SK-N-SH treated with all-trans-retinoic acid at 6 μM for 48 hours (cell line): ENCODE data around the gene NOL3.
A peak's percentile ranks its signal among the peaks of the same experiment; 100 is the strongest.
"Not testable (repeated sequence)": the region's sequence is repeated elsewhere in the genome, so short reads cannot be mapped to it uniquely, and the experiment has no call there.

Source experiments
- ATAC-seq: fragments of 200-7000 bp; cut with Tn5 transposase; 3 replicates; pipeline ENCODE4 v1.9.1; 2020; ENCODE audit warnings: mild to moderate bottlenecking, moderate library complexity
- ARNTL ChIP-seq: fragments of 450-650 bp; formaldehyde crosslinking; IDR thresholded peaks from 2 replicates; pipeline ENCODE4 v1.5.0; 2020; ENCODE audit warnings: low read depth, mild to moderate bottlenecking, moderate library complexity, borderline replicate concordance
- BACH2 ChIP-seq: fragments of 250-450 bp; sonication (Bioruptor Pico); IDR thresholded peaks from 2 replicates; pipeline ENCODE4 v1.9.0; 2021; ENCODE audit warnings: mild to moderate bottlenecking, borderline replicate concordance
- CSDC2 ChIP-seq: fragments of 250-450 bp; sonication (Bioruptor Pico); IDR thresholded peaks from 2 replicates; pipeline ENCODE4 v1.5.0; 2020; ENCODE audit warnings: mild to moderate bottlenecking, moderate library complexity
- ESRRG ChIP-seq: fragments of 250-450 bp; sonication (Bioruptor Pico); IDR thresholded peaks from 2 replicates; pipeline ENCODE4 v1.6.1; 2021; ENCODE audit warnings: mild to moderate bottlenecking
- GLIS3 ChIP-seq: fragments of 250-450 bp; sonication (Bioruptor Pico); IDR thresholded peaks from 2 replicates; pipeline ENCODE4 v1.5.0; 2020; ENCODE audit warnings: mild to moderate bottlenecking, moderate library complexity
- ISL1 ChIP-seq: fragments of 250-450 bp; sonication (Bioruptor Pico); IDR thresholded peaks from 2 replicates; pipeline ENCODE4 v2.1.2; 2022; ENCODE audit warnings: mild to moderate bottlenecking, moderate library complexity
- OSR1 ChIP-seq: fragments of 250-450 bp; sonication (Bioruptor Pico); IDR thresholded peaks from 2 replicates; pipeline ENCODE4 v1.8.0; 2022; ENCODE audit warnings: moderate library complexity, mild to moderate bottlenecking, inconsistent platforms
- PPARA ChIP-seq: fragments of 250-450 bp; sonication (Bioruptor Pico); IDR thresholded peaks from 2 replicates; pipeline ENCODE4 v1.5.0; 2020; ENCODE audit warnings: mild to moderate bottlenecking, borderline replicate concordance
- RARB ChIP-seq: fragments of 250-450 bp; sonication (Bioruptor Pico); IDR thresholded peaks from 2 replicates; pipeline ENCODE4 v1.8.0; 2021; ENCODE audit warnings: mild to moderate bottlenecking, moderate library complexity
- SNAI2 ChIP-seq: fragments of 250-450 bp; sonication (Bioruptor Pico); IDR thresholded peaks from 2 replicates; pipeline ENCODE4 v1.5.0; 2020; ENCODE audit warnings: mild to moderate bottlenecking, moderate library complexity
- TCF4 ChIP-seq: fragments of 250-450 bp; sonication (Bioruptor Pico); IDR thresholded peaks from 2 replicates; pipeline ENCODE4 v1.8.0; 2021; ENCODE audit warnings: mild to moderate bottlenecking, moderate library complexity, borderline replicate concordance
- TOX ChIP-seq: fragments of 250-450 bp; sonication (Bioruptor Pico); IDR thresholded peaks from 2 replicates; pipeline ENCODE4 v1.8.0; 2021; ENCODE audit warnings: mild to moderate bottlenecking, moderate library complexity, borderline replicate concordance
- ZC3H10 ChIP-seq: fragments of 250-450 bp; sonication (Bioruptor Pico); IDR thresholded peaks from 2 replicates; pipeline ENCODE4 v1.5.1; 2021; ENCODE audit warnings: mild to moderate bottlenecking, moderate library complexity
- ZFP3 ChIP-seq: fragments of 250-450 bp; sonication (Bioruptor Pico); IDR thresholded peaks from 2 replicates; pipeline ENCODE4 v1.5.0; 2020; ENCODE audit warnings: mild to moderate bottlenecking, moderate library complexity
- ZFP30 ChIP-seq: fragments of 450-650 bp; formaldehyde crosslinking; IDR thresholded peaks from 2 replicates; pipeline ENCODE4 v1.5.0; 2022; ENCODE audit warnings: mild to moderate bottlenecking, moderate library complexity
- ZNF565 ChIP-seq: fragments of 450-650 bp; formaldehyde crosslinking; conservative IDR thresholded peaks from 2 replicates; pipeline ENCODE4 v1.5.0; 2020; ENCODE audit warnings: low read depth, mild to moderate bottlenecking, moderate library complexity
- ZNF70 ChIP-seq: fragments of 450-650 bp; formaldehyde crosslinking; IDR thresholded peaks from 2 replicates; pipeline ENCODE4 v1.5.0; 2020; ENCODE audit warnings: mild to moderate bottlenecking, moderate library complexity
- ZNF8 ChIP-seq: fragments of 450-650 bp; formaldehyde crosslinking; IDR thresholded peaks from 2 replicates; pipeline ENCODE4 v1.5.0; 2020; ENCODE audit warnings: mild to moderate bottlenecking, moderate library complexity
- TF ChIP-seq, protein P1 (sequence below): fragments of 250-450 bp; sonication (Bioruptor Pico); IDR thresholded peaks from 2 replicates; pipeline ENCODE4 v1.8.0; 2020; ENCODE audit warnings: mild to moderate bottlenecking, moderate library complexity, borderline replicate concordance
- TF ChIP-seq, protein P2 (sequence below): fragments of 250-450 bp; sonication (Bioruptor Pico); IDR thresholded peaks from 2 replicates; pipeline ENCODE4 v1.8.0; 2021; ENCODE audit warnings: low read depth, mild to moderate bottlenecking, moderate library complexity, borderline replicate concordance
- TF ChIP-seq, protein P3 (sequence below): fragments of 250-450 bp; sonication (Bioruptor Pico); IDR thresholded peaks from 2 replicates; pipeline ENCODE4 v1.5.0; 2020; ENCODE audit warnings: mild to moderate bottlenecking, moderate library complexity

The NOL3 gene

DNA sequence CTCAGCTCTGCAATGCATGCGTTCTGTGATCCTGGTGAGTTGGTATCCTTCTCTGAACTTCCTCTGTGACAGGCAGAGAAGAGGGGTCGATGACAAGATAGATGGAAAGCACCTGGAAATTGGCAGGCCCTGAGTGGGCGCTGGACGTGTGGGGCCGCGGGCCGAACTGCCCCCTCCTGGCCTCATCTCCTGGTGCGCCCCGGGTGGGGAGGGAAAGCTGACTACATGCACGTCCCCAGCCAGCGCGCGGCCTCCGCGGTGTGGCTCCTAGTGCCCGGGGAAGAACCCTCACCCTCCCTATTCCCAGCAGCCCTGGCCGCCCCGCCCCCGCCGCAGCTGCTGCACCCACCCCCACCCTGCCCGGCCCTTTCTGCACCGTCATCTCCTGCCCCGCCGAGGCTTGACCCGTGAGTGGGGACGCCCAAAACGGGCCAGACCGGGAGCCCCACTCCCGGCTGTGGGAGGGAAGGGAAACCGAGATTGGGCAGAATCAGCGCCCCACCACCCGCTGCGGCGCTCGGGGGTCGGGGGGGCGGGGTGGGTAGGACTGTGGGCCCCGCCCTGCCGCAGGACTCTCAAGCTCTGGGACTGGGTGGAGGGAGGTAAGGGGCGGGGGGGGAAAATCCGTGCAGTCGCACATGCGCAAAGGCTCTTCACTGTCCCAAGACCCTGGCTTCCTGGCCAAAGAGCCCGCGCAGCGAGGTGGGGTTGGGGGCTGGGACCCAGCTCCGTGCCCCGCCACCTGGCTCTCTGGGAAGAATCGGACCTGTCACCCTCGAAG lies at the start of gene NOL3:
Gene NOL3, plus strand, starts transcription at position 371 of the 781 bp plus-strand sequence.
- peak; percentile 55 for ATAC-seq

DNA sequence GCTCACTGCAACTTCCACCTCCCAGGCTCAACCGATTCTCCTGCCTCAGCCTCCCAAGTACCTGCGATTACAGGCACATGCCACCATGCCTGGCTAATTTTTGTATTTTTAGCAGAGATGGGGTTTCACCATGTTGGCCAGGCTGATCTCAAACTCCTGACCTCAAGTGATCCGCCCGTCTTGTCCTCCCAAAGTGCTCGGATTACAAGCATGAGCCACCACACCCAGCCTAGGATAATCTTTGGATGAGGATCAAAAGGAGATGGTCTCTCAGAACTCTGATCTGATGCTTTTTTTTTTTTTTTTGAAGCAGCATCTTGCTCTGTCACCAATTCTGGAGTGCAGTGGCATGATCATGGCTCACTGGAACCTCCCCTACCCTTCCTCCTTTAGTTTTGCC lies 47.5 kb upstream of the NOL3 start:
- ATAC-seq: not testable (repeated sequence)

More for the DNA sequence above, at the start of gene NOL3:
- no peak for TF ChIP-seq PPARA (CRISPR knock-in tag)
- TF ChIP-seq, protein P1, sequence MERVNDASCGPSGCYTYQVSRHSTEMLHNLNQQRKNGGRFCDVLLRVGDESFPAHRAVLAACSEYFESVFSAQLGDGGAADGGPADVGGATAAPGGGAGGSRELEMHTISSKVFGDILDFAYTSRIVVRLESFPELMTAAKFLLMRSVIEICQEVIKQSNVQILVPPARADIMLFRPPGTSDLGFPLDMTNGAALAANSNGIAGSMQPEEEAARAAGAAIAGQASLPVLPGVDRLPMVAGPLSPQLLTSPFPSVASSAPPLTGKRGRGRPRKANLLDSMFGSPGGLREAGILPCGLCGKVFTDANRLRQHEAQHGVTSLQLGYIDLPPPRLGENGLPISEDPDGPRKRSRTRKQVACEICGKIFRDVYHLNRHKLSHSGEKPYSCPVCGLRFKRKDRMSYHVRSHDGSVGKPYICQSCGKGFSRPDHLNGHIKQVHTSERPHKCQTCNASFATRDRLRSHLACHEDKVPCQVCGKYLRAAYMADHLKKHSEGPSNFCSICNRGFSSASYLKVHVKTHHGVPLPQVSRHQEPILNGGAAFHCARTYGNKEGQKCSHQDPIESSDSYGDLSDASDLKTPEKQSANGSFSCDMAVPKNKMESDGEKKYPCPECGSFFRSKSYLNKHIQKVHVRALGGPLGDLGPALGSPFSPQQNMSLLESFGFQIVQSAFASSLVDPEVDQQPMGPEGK (CRISPR knock-in tag): no peak
- TF ChIP-seq BACH2 (CRISPR knock-in tag): no peak
- TF ChIP-seq CSDC2 (CRISPR knock-in tag): no peak
- TF ChIP-seq TCF4: no peak
- TF ChIP-seq ZFP30 (CRISPR knock-in tag): no peak
- TF ChIP-seq ZNF70: no peak
- no peak for TF ChIP-seq ZNF565
- no peak for TF ChIP-seq ISL1 (CRISPR knock-in tag)
- TF ChIP-seq, protein P2, sequence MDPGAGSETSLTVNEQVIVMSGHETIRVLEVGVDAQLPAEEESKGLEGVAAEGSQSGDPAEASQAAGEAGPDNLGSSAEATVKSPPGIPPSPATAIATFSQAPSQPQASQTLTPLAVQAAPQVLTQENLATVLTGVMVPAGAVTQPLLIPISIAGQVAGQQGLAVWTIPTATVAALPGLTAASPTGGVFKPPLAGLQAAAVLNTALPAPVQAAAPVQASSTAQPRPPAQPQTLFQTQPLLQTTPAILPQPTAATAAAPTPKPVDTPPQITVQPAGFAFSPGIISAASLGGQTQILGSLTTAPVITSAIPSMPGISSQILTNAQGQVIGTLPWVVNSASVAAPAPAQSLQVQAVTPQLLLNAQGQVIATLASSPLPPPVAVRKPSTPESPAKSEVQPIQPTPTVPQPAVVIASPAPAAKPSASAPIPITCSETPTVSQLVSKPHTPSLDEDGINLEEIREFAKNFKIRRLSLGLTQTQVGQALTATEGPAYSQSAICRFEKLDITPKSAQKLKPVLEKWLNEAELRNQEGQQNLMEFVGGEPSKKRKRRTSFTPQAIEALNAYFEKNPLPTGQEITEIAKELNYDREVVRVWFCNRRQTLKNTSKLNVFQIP (CRISPR knock-in tag): no peak
- TF ChIP-seq, all 23 proteins: peak for 0

DNA sequence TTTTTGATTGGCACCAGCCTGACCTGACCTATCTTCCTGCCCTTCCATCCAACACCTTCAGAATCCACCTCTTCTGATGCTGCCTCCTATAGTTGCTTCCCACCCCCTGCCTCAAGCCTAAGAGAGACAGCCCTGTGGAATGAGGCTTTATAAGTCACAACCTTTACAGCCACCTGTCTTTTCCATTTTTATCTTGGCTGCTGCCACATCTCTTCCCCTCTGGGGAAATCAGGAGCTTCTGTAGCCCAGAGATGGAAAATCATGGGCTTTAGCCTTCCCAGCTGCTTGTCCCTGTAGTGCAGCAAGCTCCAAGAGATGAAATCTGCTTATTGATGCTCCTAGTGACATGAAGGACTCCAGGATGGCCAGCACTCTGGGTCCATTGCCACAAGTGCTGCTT lies 41.9 kb upstream of the NOL3 start:
- no peak for ATAC-seq
- TF ChIP-seq OSR1 (CRISPR knock-in tag): no peak
- TF ChIP-seq GLIS3 (CRISPR knock-in tag): no peak
- no peak for TF ChIP-seq ZNF8 (CRISPR knock-in tag)
- TF ChIP-seq ESRRG (CRISPR knock-in tag): no peak
- TF ChIP-seq TOX: no peak
- TF ChIP-seq SNAI2: no peak
- TF ChIP-seq CSDC2 (CRISPR knock-in tag): no peak
- TF ChIP-seq RARB (CRISPR knock-in tag): no peak
- TF ChIP-seq, protein P2 (CRISPR knock-in tag): no peak
- TF ChIP-seq ZFP30 (CRISPR knock-in tag): no peak
- no peak for TF ChIP-seq ZC3H10 (CRISPR knock-in tag)
- TF ChIP-seq, protein P3, sequence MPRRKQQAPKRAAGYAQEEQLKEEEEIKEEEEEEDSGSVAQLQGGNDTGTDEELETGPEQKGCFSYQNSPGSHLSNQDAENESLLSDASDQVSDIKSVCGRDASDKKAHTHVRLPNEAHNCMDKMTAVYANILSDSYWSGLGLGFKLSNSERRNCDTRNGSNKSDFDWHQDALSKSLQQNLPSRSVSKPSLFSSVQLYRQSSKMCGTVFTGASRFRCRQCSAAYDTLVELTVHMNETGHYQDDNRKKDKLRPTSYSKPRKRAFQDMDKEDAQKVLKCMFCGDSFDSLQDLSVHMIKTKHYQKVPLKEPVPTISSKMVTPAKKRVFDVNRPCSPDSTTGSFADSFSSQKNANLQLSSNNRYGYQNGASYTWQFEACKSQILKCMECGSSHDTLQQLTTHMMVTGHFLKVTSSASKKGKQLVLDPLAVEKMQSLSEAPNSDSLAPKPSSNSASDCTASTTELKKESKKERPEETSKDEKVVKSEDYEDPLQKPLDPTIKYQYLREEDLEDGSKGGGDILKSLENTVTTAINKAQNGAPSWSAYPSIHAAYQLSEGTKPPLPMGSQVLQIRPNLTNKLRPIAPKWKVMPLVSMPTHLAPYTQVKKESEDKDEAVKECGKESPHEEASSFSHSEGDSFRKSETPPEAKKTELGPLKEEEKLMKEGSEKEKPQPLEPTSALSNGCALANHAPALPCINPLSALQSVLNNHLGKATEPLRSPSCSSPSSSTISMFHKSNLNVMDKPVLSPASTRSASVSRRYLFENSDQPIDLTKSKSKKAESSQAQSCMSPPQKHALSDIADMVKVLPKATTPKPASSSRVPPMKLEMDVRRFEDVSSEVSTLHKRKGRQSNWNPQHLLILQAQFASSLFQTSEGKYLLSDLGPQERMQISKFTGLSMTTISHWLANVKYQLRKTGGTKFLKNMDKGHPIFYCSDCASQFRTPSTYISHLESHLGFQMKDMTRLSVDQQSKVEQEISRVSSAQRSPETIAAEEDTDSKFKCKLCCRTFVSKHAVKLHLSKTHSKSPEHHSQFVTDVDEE (CRISPR knock-in tag): no peak
- TF ChIP-seq, protein P1 (CRISPR knock-in tag): no peak
- no peak for TF ChIP-seq ZFP3 (CRISPR knock-in tag)
- no peak for TF ChIP-seq ARNTL (CRISPR knock-in tag)
- TF ChIP-seq PPARA (CRISPR knock-in tag): no peak
